GM08714 (cell line): ENCODE measurements around the gene MRPL54.

ENCODE experiments used
- H3K4me3 ChIP-seq: fragments of 200-500 bp; sonication (Bioruptor generic); 2 replicates; pipeline ENCODE4 v1.5.1; 2014; ENCODE audit warnings: mild to moderate bottlenecking, low read length, inconsistent platforms
- ZNF274 ChIP-seq: IDR thresholded peaks from 2 replicates; pipeline ENCODE4 v1.6.1; 2012; ENCODE audit warnings: mild to moderate bottlenecking, low read depth, low read length

The MRPL54 gene

GRCh38 chr19:3798137-3798536 is 35.7 kb downstream of the MRPL54 start:
- no peak overlapping the region for H3K4me3 ChIP-seq
- TF ChIP-seq ZNF274 = no peak

GRCh38 chr19:3800996-3801395 is 38.5 kb downstream of the MRPL54 start:
- H3K4me3 ChIP-seq = no peak overlapping the region
- TF ChIP-seq ZNF274 = no peak

- H3K4me3 ChIP-seq = no peak overlapping the region
- no peak for TF ChIP-seq ZNF274
Observed at GRCh38 chr19:3801412-3802096, 39.1 kb downstream of the MRPL54 start.

- H3K4me3 ChIP-seq = no peak overlapping the region
- TF ChIP-seq ZNF274 = no peak
Observed at GRCh38 chr19:3803114-3803888, 40.8 kb downstream of the MRPL54 start.

- no peak for TF ChIP-seq ZNF274
- no peak overlapping the region for H3K4me3 ChIP-seq
Observed at GRCh38 chr19:3803986-3804385, 41.5 kb downstream of the MRPL54 start.

GRCh38 chr19:3804429-3804828 is 41.9 kb downstream of the MRPL54 start:
- TF ChIP-seq ZNF274 = no peak

GRCh38 chr19:3805859-3806258 is 43.4 kb downstream of the MRPL54 start:
- no peak for TF ChIP-seq ZNF274
- no peak overlapping the region for H3K4me3 ChIP-seq

More at GRCh38 chr19:3804429-3804828, 41.9 kb downstream of the MRPL54 start:
- no peak overlapping the region for H3K4me3 ChIP-seq

GRCh38 chr19:3807131-3807480 is 44.6 kb downstream of the MRPL54 start:
- no peak overlapping the region for H3K4me3 ChIP-seq
- no peak for TF ChIP-seq ZNF274

- no peak for TF ChIP-seq ZNF274
- no peak overlapping the region for H3K4me3 ChIP-seq
Observed at GRCh38 chr19:3807574-3808354, 45.3 kb downstream of the MRPL54 start.

- H3K4me3 ChIP-seq = no peak overlapping the region
- no peak for TF ChIP-seq ZNF274
Observed at GRCh38 chr19:3808420-3809143, 46.1 kb downstream of the MRPL54 start.

- TF ChIP-seq ZNF274 = no peak
- H3K4me3 ChIP-seq = no peak overlapping the region; the same call in 1 of the 2 replicates
Observed at GRCh38 chr19:3809881-3810707, 47.6 kb downstream of the MRPL54 start.

- H3K4me3 ChIP-seq = no peak overlapping the region; the same call in 1 of the 2 replicates
- no peak for TF ChIP-seq ZNF274
Observed at GRCh38 chr19:3810708-3811355, 48.4 kb downstream of the MRPL54 start.

- H3K4me3 ChIP-seq = no peak overlapping the region
- no peak for TF ChIP-seq ZNF274
Observed at GRCh38 chr19:3813473-3814392, 51.3 kb downstream of the MRPL54 start.
